GM12878 (cell line): ENCODE results near the gene SMARCC2. TPM values are rescaled to one million over a fixed set of nuclear protein-coding genes. Genes with fewer than 3 reads are reported as not detected.

Experiments
- ATF2 ChIP-seq: IDR thresholded peaks from 2 replicates; pipeline ENCODE4 v1.6.1; 2012; ENCODE audit warnings: low read length, inconsistent platforms
- BRCA1 ChIP-seq: IDR thresholded peaks from 2 replicates; pipeline ENCODE4 v1.6.1; 2011; ENCODE audit warnings: low read depth, low read length, improper control_type of control experiment
- RB1 ChIP-seq: fragments of 450-650 bp; formaldehyde crosslinking; IDR thresholded peaks from 2 replicates; pipeline ENCODE4 v1.6.1; 2017; ENCODE audit warnings: mild to moderate bottlenecking, borderline replicate concordance
- YY1 ChIP-seq: IDR thresholded peaks from 2 replicates; pipeline ENCODE4 v1.6.1; 2011; ENCODE audit warnings: low read depth, mild to moderate bottlenecking, low read length
- ZBTB40 ChIP-seq: fragments of 450-650 bp; IDR thresholded peaks from 2 replicates; pipeline ENCODE4 v1.6.1; 2016; ENCODE audit warnings: mild to moderate bottlenecking, moderate library complexity, borderline replicate concordance
- polyA plus RNA-seq, 11 experiments: library from polyadenylated mRNA; depleted of rRNA in 4 of 11; unstranded in 6 of 11; stranded (reverse) in 5 of 11; fragments of >200 nt; fragmentation: Nextera tagmentation in 4 of 11; fragmentation: Illumina TruSeq in 1 of 11; extraction: Ambion mirVana in 4 of 11; extraction: Trizol in 1 of 11; gene quantifications; 1 replicate in 1 of 11; 2 replicates in 10 of 11; pipeline versions ENCODE4 v1.2.1 to v1.2.3, GENCODE V29; 2011 to 2016; ENCODE audit warnings: inconsistent platforms in 2 of 11, missing spikeins in 2 of 11, low read depth in 1 of 11
- total RNA-seq, 4 experiments: library from RNA; depleted of rRNA in 3 of 4; stranded (reverse); fragments of >200 nt in 3 of 4; fragmentation: Illumina TruSeq in 1 of 4; extraction: Trizol in 1 of 4; gene quantifications; 2 replicates each; pipeline versions ENCODE4 v1.2.1 to v1.2.3, GENCODE V29; 2013 to 2021

Gene SMARCC2
- total and polyA plus RNA-seq, 10 of the 15 experiments (the other 5 are each of a cell fraction or from before 2014, with no cell fraction given) = 13.6 to 71.2 (median 42.3) TPM

- TF ChIP-seq ATF2 (no peak), BRCA1 (no peak), ZBTB40 (no peak), YY1 (no peak), RB1 (no peak)
These were observed 46.1 kb downstream of the SMARCC2 start (continued) for GRCh38 chr12:56143217-56143616.
